ENCODE measurements around the gene LY6G6F.

LY6G6F gene

GRCh38 chr6:31706599-31706998 is at the start of gene LY6G6F:
Gene LY6G6F, plus strand, starts transcription at chr6:31706866. Its CDS starts 41 bp downstream, at chr6:31706907.
- DNase-seq: no peak

GRCh38 chr6:31657406-31658157 is 49.1 kb upstream of the LY6G6F start:
- DNase-seq: no peak

- no peak for DNase-seq
Observed at GRCh38 chr6:31658158-31658688, 48.4 kb upstream of the LY6G6F start.

- DNase-seq: no peak
Observed at GRCh38 chr6:31658983-31659648, 47.5 kb upstream of the LY6G6F start.

- DNase-seq: peak; percentile 18
Observed at GRCh38 chr6:31659649-31660380, 46.9 kb upstream of the LY6G6F start.

- peak; percentile 73 for DNase-seq
Observed at GRCh38 chr6:31660381-31661261, 46.0 kb upstream of the LY6G6F start, which contains the start of gene C6orf47. Gene C6orf47, minus strand, starts transcription at chr6:31660778. Its CDS starts 831 bp downstream, at chr6:31659947.

- no peak for DNase-seq
Observed at GRCh38 chr6:31661262-31662123, 45.2 kb upstream of the LY6G6F start.

- DNase-seq: no peak
Observed at GRCh38 chr6:31662124-31662723, 44.4 kb upstream of the LY6G6F start.

- no peak for DNase-seq
Observed at GRCh38 chr6:31663126-31663960, 43.3 kb upstream of the LY6G6F start.

- peak; percentile 48 for DNase-seq
Observed at GRCh38 chr6:31663961-31664789, 42.5 kb upstream of the LY6G6F start.

GRCh38 chr6:31664790-31665500 is 41.7 kb upstream of the LY6G6F start, which contains the start of gene GPANK1:
Gene GPANK1, minus strand, starts transcription at chr6:31664997. Its CDS starts 519 bp downstream, at chr6:31664478.
- peak; percentile 95 for DNase-seq

- DNase-seq: peak; percentile 97
Observed at GRCh38 chr6:31665501-31666336, 40.9 kb upstream of the LY6G6F start, which contains the start of gene CSNK2B. Gene CSNK2B, plus strand, starts transcription at chr6:31666080. Its CDS starts 752 bp downstream, at chr6:31666832.

GRCh38 chr6:31666337-31666965 is 40.2 kb upstream of the LY6G6F start:
- DNase-seq: no peak

- DNase-seq: no peak
Observed at GRCh38 chr6:31669676-31670075, 37.0 kb upstream of the LY6G6F start, which contains the start of gene LY6G5B. Gene LY6G5B, plus strand, starts transcription at chr6:31669976. Its CDS starts 975 bp downstream, at chr6:31670951.

GRCh38 chr6:31676322-31676903 is 30.3 kb upstream of the LY6G6F start:
- no peak for DNase-seq

GRCh38 chr6:31676904-31677303 is 29.8 kb upstream of the LY6G6F start:
- no peak for DNase-seq
